ENCODE measurements around the gene SEMA3F. TPM values are rescaled to one million over a fixed set of nuclear protein-coding genes. Genes with fewer than 3 reads are reported as not detected.

Gene SEMA3F
- total RNA-seq, 2 donors from 2014 or later = 14.7 to 24.0 TPM

GRCh38 chr3:50163572-50164455 lies 8.7 kb downstream of the SEMA3F start:
- H3K4me3 ChIP-seq = no peak overlapping the region
- DNase-seq = peak; percentile 77
- no peaks in the 10 kb centered on the region for H3K9me3 ChIP-seq
- intact Hi-C loops (cut with DNase I) = no loop called here
- no peak overlapping the region for H3K27ac ChIP-seq
- no peaks in the 10 kb centered on the region for H3K27me3 ChIP-seq
- H3K9ac ChIP-seq (ENCODE audit: low read depth in 2 of 2, low read length in 2 of 2) = peak overlapping the region in 1 of 2 donors; percentile 22
- no peaks in the 10 kb centered on the region for H3K36me3 ChIP-seq
- H3K4me1 ChIP-seq = peaks cover 29% of the 10 kb centered on the region
- no peak for TF ChIP-seq CTCF (IDR thresholded peaks at IDR 0.05)

GRCh38 chr3:50164481-50164880 lies 9.4 kb downstream of the SEMA3F start:
- H3K27ac ChIP-seq = no peak overlapping the region
- H3K9me3 ChIP-seq = no peaks in the 10 kb centered on the region
- H3K9ac ChIP-seq (ENCODE audit: low read depth in 2 of 2, low read length in 2 of 2) = peak overlapping the region in 1 of 2 donors; percentile 14
- intact Hi-C loops (cut with DNase I) = no loop called here
- H3K27me3 ChIP-seq = no peaks in the 10 kb centered on the region
- peaks cover 29% of the 10 kb centered on the region for H3K4me1 ChIP-seq
- H3K36me3 ChIP-seq = no peaks in the 10 kb centered on the region
- DNase-seq = no peak
- no peak overlapping the region for H3K4me3 ChIP-seq
- no peak for TF ChIP-seq CTCF (IDR thresholded peaks at IDR 0.05)

- H3K27me3 ChIP-seq = no peaks in the 10 kb centered on the region
- H3K9ac ChIP-seq (ENCODE audit: low read depth in 2 of 2, low read length in 2 of 2) = peak overlapping the region in 1 of 2 donors; percentile 51
- DNase-seq = no peak
- H3K4me3 ChIP-seq = no peak overlapping the region
- intact Hi-C loops (cut with DNase I) = no loop called here
- no peaks in the 10 kb centered on the region for H3K9me3 ChIP-seq
- peaks cover 27% of the 10 kb centered on the region for H3K4me1 ChIP-seq
- no peaks in the 10 kb centered on the region for H3K36me3 ChIP-seq
- TF ChIP-seq CTCF (IDR thresholded peaks at IDR 0.05) = no peak
- H3K27ac ChIP-seq = no peak overlapping the region
These were observed 10.1 kb downstream of the SEMA3F start for GRCh38 chr3:50164984-50165909.

GRCh38 chr3:50165910-50166538 lies 10.9 kb downstream of the SEMA3F start:
- Histone ChIP-seq H3K9ac (ENCODE audit: low read depth in 2 of 2, low read length in 2 of 2) (peak overlapping the region; percentile 24 to 51), H3K4me1 (peaks cover 21% of the 10 kb centered on the region), H3K4me3 (no peak overlapping the region), H3K27ac (no peak overlapping the region), H3K36me3 (no peaks in the 10 kb centered on the region), H3K27me3 (no peaks in the 10 kb centered on the region), H3K9me3 (no peaks in the 10 kb centered on the region)
- no peak for DNase-seq
- intact Hi-C loops (cut with DNase I) = no loop called here
- no peak for TF ChIP-seq CTCF (IDR thresholded peaks at IDR 0.05)

DNA sequence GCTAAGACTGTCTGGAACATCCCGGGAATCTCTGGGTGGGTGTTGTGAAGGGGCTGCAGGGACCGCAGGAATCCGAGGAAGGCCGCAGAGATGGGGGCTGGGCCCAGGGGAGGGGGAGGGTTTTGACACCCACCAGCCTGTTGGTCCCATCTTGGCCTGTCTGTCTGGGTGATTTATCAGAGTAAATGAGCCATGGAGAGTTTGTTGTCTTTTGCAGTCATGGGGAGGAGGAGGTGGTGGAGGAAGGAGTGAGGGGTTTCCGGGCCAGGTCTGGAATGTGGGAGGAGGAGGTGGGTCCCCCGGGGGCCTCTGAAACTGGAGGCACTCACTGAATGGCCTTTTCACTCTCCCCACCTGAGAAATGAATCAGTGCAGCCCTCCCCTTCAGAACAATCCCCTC lies 11.5 kb downstream of the SEMA3F start:
- no peak overlapping the region for H3K4me3 ChIP-seq

More for the DNA sequence above, 11.5 kb downstream of the SEMA3F start:
- no peaks in the 10 kb centered on the region for H3K36me3 ChIP-seq
- H3K27ac ChIP-seq = no peak overlapping the region
- H3K9ac ChIP-seq (ENCODE audit: low read depth in 2 of 2, low read length in 2 of 2) = peak overlapping the region in 1 of 2 donors; percentile 51
- no peaks in the 10 kb centered on the region for H3K27me3 ChIP-seq
- H3K4me1 ChIP-seq = peaks cover 19% of the 10 kb centered on the region
- no peak for TF ChIP-seq CTCF (IDR thresholded peaks at IDR 0.05)
- intact Hi-C loops (cut with DNase I) = no loop called here
- no peak for DNase-seq
- no peaks in the 10 kb centered on the region for H3K9me3 ChIP-seq
